GM23338 (cell line): ENCODE measurements around the gene DACT1. TPM values are rescaled to one million over a fixed set of nuclear protein-coding genes. Genes with fewer than 3 reads are reported as not detected.

Experiments used
- ATAC-seq: fragments of 200-7000 bp; cut with Tn5 transposase; 3 replicates; pipeline ENCODE4 v1.9.1; 2020
- DNase-seq: peaks from one replicate; pipeline ENCODE4 v3.0.0-alpha.2; 2015; ENCODE audit warnings: low spot score
- H2AFZ ChIP-seq: fragments of 200-600 bp; sonication (generic); 2 replicates; pipeline ENCODE4 v1.8.0; 2016; ENCODE audit warnings: antibody characterized with exemption, mild to moderate bottlenecking, moderate library complexity
- H3F3A ChIP-seq: fragments of 200-600 bp; sonication (generic); replicated peaks from 2 replicates; pipeline ENCODE4 v1.8.0; 2017; ENCODE audit warnings: antibody characterized with exemption, mixed run types, low read depth
- H3K27ac ChIP-seq: fragments of 200-600 bp; sonication (generic); 2 replicates; pipeline ENCODE4 v1.6.1; 2016; ENCODE audit warnings: low read depth
- H3K27me3 ChIP-seq: fragments of 200-600 bp; sonication (generic); 2 replicates; pipeline ENCODE4 v1.8.0; 2016; ENCODE audit warnings: mild to moderate bottlenecking, mixed run types, moderate library complexity; ENCODE audit not compliant: insufficient read depth
- H3K36me3 ChIP-seq: fragments of 200-600 bp; sonication (generic); 2 replicates; pipeline ENCODE4 v1.8.0; 2016; ENCODE audit warnings: mild to moderate bottlenecking; ENCODE audit not compliant: insufficient read depth
- H3K4me1 ChIP-seq: fragments of 200-600 bp; sonication (generic); 2 replicates; pipeline ENCODE4 v1.8.0; 2016; ENCODE audit warnings: mild to moderate bottlenecking, moderate library complexity; ENCODE audit not compliant: insufficient read depth
- H3K4me2 ChIP-seq: fragments of 200-600 bp; sonication (generic); 2 replicates; pipeline ENCODE4 v1.7.1; 2017; ENCODE audit warnings: mixed run types
- H3K4me3 ChIP-seq: fragments of 200-600 bp; sonication (generic); 2 replicates; pipeline ENCODE4 v1.6.1; 2016; ENCODE audit warnings: mixed run types
- H3K79me2 ChIP-seq: fragments of 200-600 bp; sonication (generic); replicated peaks from 2 replicates; pipeline ENCODE4 v1.8.0; 2017; ENCODE audit warnings: mild to moderate bottlenecking; ENCODE audit not compliant: insufficient read depth
- H3K9me2 ChIP-seq: fragments of 200-600 bp; sonication (generic); 2 replicates; pipeline ENCODE4 v1.8.0; 2017; ENCODE audit not compliant: insufficient read depth
- H4K20me1 ChIP-seq: fragments of 200-600 bp; sonication (generic); replicated peaks from 2 replicates; pipeline ENCODE4 v1.8.0; 2017; ENCODE audit warnings: mild to moderate bottlenecking; ENCODE audit not compliant: insufficient read depth
- H3K27ac Mint-ChIP-seq: 2 replicates; pipeline ENCODE4 v1.8.0; 2020; ENCODE audit warnings: inconsistent platforms, mild to moderate bottlenecking, moderate library complexity, mixed read lengths
- H3K27me3 Mint-ChIP-seq: 3 replicates; pipeline ENCODE4 v1.8.0; 2022; ENCODE audit warnings: low read depth, mild to moderate bottlenecking, moderate library complexity, mixed read lengths, inconsistent platforms; ENCODE audit not compliant: insufficient read depth, poor library complexity
- H3K36me3 Mint-ChIP-seq: 3 replicates; pipeline ENCODE4 v1.8.0; 2021; ENCODE audit warnings: low read depth, mild to moderate bottlenecking, inconsistent platforms, moderate library complexity, mixed read lengths
- H3K4me1 Mint-ChIP-seq: 3 replicates; pipeline ENCODE4 v1.8.0; 2020; ENCODE audit warnings: mild to moderate bottlenecking, inconsistent platforms, mixed read lengths
- H3K4me3 Mint-ChIP-seq: 3 replicates; pipeline ENCODE4 v1.8.0; 2021; ENCODE audit warnings: moderate library complexity, mild to moderate bottlenecking, inconsistent platforms, mixed read lengths
- H3K9me3 Mint-ChIP-seq: 3 replicates; pipeline ENCODE4 v1.8.0; 2020; ENCODE audit warnings: moderate library complexity, mild to moderate bottlenecking, inconsistent platforms, mixed read lengths
- CTCF ChIP-seq, 2 experiments: fragments of 200-600 bp in 1 of 2; sonication (generic) in 1 of 2; conservative IDR thresholded peaks; 2 replicates each; pipeline versions ENCODE4 v1.5.1 to v1.6.1; 2016 to 2017; ENCODE audit warnings: antibody characterized with exemption in 2 of 2, low read depth in 2 of 2, mild to moderate bottlenecking in 2 of 2, moderate library complexity in 1 of 2
- ETS1 ChIP-seq: IDR thresholded peaks from 2 replicates; pipeline ENCODE4 v1.6.1; 2016; ENCODE audit warnings: antibody characterized with exemption
- JUNB ChIP-seq: IDR thresholded peaks from one replicate; pipeline ENCODE4 v1.6.1; 2016; ENCODE audit warnings: antibody characterized with exemption; ENCODE audit not compliant: unreplicated experiment
- NANOG ChIP-seq: IDR thresholded peaks from 2 replicates; pipeline ENCODE4 v1.6.1; 2016; ENCODE audit warnings: antibody characterized with exemption, borderline replicate concordance
- POLR2AphosphoS5 ChIP-seq: IDR thresholded peaks from 2 replicates; pipeline ENCODE4 v1.6.1; 2016; ENCODE audit warnings: antibody characterized with exemption, low read depth
- ZNF114 ChIP-seq: fragments of 250-450 bp; sonication (Bioruptor Pico); IDR thresholded peaks from 2 replicates; pipeline ENCODE4 v1.5.0; 2020; ENCODE audit warnings: mild to moderate bottlenecking, moderate library complexity
- polyA plus RNA-seq: library from polyadenylated mRNA; unstranded; fragments of >200 nt; fragmentation: Nextera tagmentation; extraction: Ambion mirVana; gene quantifications from 2 replicates; pipeline ENCODE4 v1.2.1, GENCODE V29; 2016
- total RNA-seq: library from RNA; depleted of rRNA; stranded (reverse); fragments of >200 nt; shearing (Covaris generic); gene quantifications from 2 replicates; pipeline ENCODE4 v1.2.3, GENCODE V29; 2014

DACT1 gene
- total and polyA plus RNA-seq, 2 experiments from 2014 or later, result 5.7 to 26.6 TPM

- Mint-ChIP-seq H3K27ac (no peak overlapping the region), H3K4me3 (peak overlapping the region; percentile 19; the same call in 2 of the 3 replicates), H3K36me3 (peaks cover 7% of the 10 kb centered on the region), H3K9me3 (no peaks in the 10 kb centered on the region; the same call in 2 of the 3 replicates), H3K4me1 (peaks cover 60% of the 10 kb centered on the region), H3K27me3 (peaks cover 32% of the 10 kb centered on the region)
- Histone ChIP-seq H4K20me1 (no peaks in the 10 kb centered on the region), H3K79me2 (peaks cover 15% of the 10 kb centered on the region), H3K27ac (no peak overlapping the region), H3F3A (peaks cover 9% of the 10 kb centered on the region; the same call in 1 of the 2 replicates), H3K4me1 (peaks cover 55% of the 10 kb centered on the region), H3K27me3 (peaks cover 29% of the 10 kb centered on the region), H3K4me3 (peak overlapping the region; percentile 73), H3K9me2 (no peaks in the 10 kb centered on the region), H3K4me2 (peak overlapping the region; percentile 91), H3K36me3 (no peaks in the 10 kb centered on the region), H2AFZ (no peak overlapping the region)
- TF ChIP-seq ETS1 (no peak), NANOG (peak; percentile 93), JUNB (no peak)
- no peak for DNase-seq
- no peak for ATAC-seq
These were observed 1.6 kb upstream of the DACT1 start for GRCh38 chr14:58636129-58636528.

- Mint-ChIP-seq H3K4me3 (peak overlapping the region; percentile 85), H3K27ac (peak overlapping the region; percentile 58; the same call in 1 of the 2 replicates), H3K4me1 (peaks cover 53% of the 10 kb centered on the region), H3K27me3 (peaks cover 29% of the 10 kb centered on the region), H3K36me3 (peaks cover 16% of the 10 kb centered on the region), H3K9me3 (no peaks in the 10 kb centered on the region; the same call in 2 of the 3 replicates)
- Histone ChIP-seq H3K4me1 (peaks cover 46% of the 10 kb centered on the region), H3K36me3 (no peaks in the 10 kb centered on the region), H3K4me2 (peak overlapping the region; percentile 91), H3K27me3 (peaks cover 26% of the 10 kb centered on the region), H3K4me3 (peak overlapping the region; percentile 73), H2AFZ (peak overlapping the region; percentile 80), H4K20me1 (no peaks in the 10 kb centered on the region), H3K27ac (no peak overlapping the region), H3K9me2 (no peaks in the 10 kb centered on the region), H3K79me2 (peaks cover 15% of the 10 kb centered on the region), H3F3A (peaks cover 9% of the 10 kb centered on the region; the same call in 1 of the 2 replicates)
- DNase-seq (no peak), ATAC-seq (no peak)
- TF ChIP-seq ZNF114 (CRISPR knock-in tag) (no peak), POLR2AphosphoS5 (no peak), NANOG (no peak)
These were observed 747 bp upstream of the DACT1 start for GRCh38 chr14:58637040-58637390.

- Histone ChIP-seq H3K27ac (no peak overlapping the region), H3K9me2 (no peaks in the 10 kb centered on the region), H4K20me1 (no peaks in the 10 kb centered on the region), H3K4me3 (peak overlapping the region; percentile 73), H3K79me2 (peaks cover 15% of the 10 kb centered on the region), H3K27me3 (peaks cover 26% of the 10 kb centered on the region), H3F3A (peaks cover 9% of the 10 kb centered on the region; the same call in 1 of the 2 replicates), H3K36me3 (peaks cover 6% of the 10 kb centered on the region; the same call in 1 of the 2 replicates), H2AFZ (peak overlapping the region; percentile 20; the same call in 1 of the 2 replicates), H3K4me1 (peaks cover 38% of the 10 kb centered on the region), H3K4me2 (peak overlapping the region; percentile 84)
- peaks cover 28% of the 10 kb centered on the region for H3K36me3 Mint-ChIP-seq
- peak overlapping the region; percentile 82 for H3K4me3 Mint-ChIP-seq
- H3K4me1 Mint-ChIP-seq, result peaks cover 51% of the 10 kb centered on the region
- no peaks in the 10 kb centered on the region; the same call in 2 of the 3 replicates for H3K9me3 Mint-ChIP-seq
- peaks cover 25% of the 10 kb centered on the region for H3K27me3 Mint-ChIP-seq
- peak; percentile 64 for ATAC-seq
- peak; percentile 59 for DNase-seq
- no peak overlapping the region for H3K27ac Mint-ChIP-seq
- TF ChIP-seq ETS1 (no peak), CTCF (conservative IDR thresholded peaks at IDR 0.05; ENCODE audit: low read depth in 2 of 2) (no peak)
These were observed 752 bp downstream of the DACT1 start for GRCh38 chr14:58638231-58639197.
